K562 (cell line): ENCODE measurements around the gene TBC1D2.

ENCODE experiments used
- BRF2 ChIP-seq: IDR thresholded peaks from 3 replicates; pipeline ENCODE4 v1.6.1; 2011; ENCODE audit warnings: borderline replicate concordance, mild to moderate bottlenecking; ENCODE audit not compliant: insufficient read length, insufficient read depth
- CXXC5 ChIP-seq: fragments of 250-450 bp; sonication (Bioruptor Pico); IDR thresholded peaks from 2 replicates; pipeline ENCODE4 v1.8.0; 2022; ENCODE audit warnings: inconsistent platforms, mild to moderate bottlenecking, moderate library complexity
- E2F1 ChIP-seq: sonication (generic); formaldehyde crosslinking; IDR thresholded peaks from 2 replicates; pipeline ENCODE4 v1.8.1; 2023; ENCODE audit warnings: mild to moderate bottlenecking, missing genetic modification reagents, moderate library complexity
- ERF ChIP-seq: fragments of 450-650 bp; formaldehyde crosslinking; IDR thresholded peaks from 2 replicates; pipeline ENCODE4 v1.4.0; 2020; ENCODE audit warnings: mild to moderate bottlenecking, mixed read lengths
- POLR2A ChIP-seq: fragments of 450-650 bp; conservative IDR thresholded peaks from 2 replicates; pipeline ENCODE4 v1.6.1; 2016
- SMARCC2 ChIP-seq: fragments of 450-650 bp; IDR thresholded peaks from 2 replicates; pipeline ENCODE4 v1.6.1; 2017; ENCODE audit warnings: antibody characterized with exemption, moderate library complexity, mild to moderate bottlenecking, low read depth
- ZNF212 ChIP-seq: fragments of 450-650 bp; formaldehyde crosslinking; IDR thresholded peaks from 2 replicates; pipeline ENCODE4 v1.4.0; 2020; ENCODE audit warnings: mild to moderate bottlenecking
- TF ChIP-seq, protein P1 (sequence below): sonication (generic); formaldehyde crosslinking; IDR thresholded peaks from 2 replicates; pipeline ENCODE4 v1.8.0; 2023; ENCODE audit warnings: mild to moderate bottlenecking, missing genetic modification reagents

GRCh38 chr9:98172604-98173003 is 82.8 kb downstream of the TBC1D2 start:
- no peak for TF ChIP-seq BRF2
- no peak for TF ChIP-seq SMARCC2
- no peak for TF ChIP-seq POLR2A
- TF ChIP-seq, protein P1, sequence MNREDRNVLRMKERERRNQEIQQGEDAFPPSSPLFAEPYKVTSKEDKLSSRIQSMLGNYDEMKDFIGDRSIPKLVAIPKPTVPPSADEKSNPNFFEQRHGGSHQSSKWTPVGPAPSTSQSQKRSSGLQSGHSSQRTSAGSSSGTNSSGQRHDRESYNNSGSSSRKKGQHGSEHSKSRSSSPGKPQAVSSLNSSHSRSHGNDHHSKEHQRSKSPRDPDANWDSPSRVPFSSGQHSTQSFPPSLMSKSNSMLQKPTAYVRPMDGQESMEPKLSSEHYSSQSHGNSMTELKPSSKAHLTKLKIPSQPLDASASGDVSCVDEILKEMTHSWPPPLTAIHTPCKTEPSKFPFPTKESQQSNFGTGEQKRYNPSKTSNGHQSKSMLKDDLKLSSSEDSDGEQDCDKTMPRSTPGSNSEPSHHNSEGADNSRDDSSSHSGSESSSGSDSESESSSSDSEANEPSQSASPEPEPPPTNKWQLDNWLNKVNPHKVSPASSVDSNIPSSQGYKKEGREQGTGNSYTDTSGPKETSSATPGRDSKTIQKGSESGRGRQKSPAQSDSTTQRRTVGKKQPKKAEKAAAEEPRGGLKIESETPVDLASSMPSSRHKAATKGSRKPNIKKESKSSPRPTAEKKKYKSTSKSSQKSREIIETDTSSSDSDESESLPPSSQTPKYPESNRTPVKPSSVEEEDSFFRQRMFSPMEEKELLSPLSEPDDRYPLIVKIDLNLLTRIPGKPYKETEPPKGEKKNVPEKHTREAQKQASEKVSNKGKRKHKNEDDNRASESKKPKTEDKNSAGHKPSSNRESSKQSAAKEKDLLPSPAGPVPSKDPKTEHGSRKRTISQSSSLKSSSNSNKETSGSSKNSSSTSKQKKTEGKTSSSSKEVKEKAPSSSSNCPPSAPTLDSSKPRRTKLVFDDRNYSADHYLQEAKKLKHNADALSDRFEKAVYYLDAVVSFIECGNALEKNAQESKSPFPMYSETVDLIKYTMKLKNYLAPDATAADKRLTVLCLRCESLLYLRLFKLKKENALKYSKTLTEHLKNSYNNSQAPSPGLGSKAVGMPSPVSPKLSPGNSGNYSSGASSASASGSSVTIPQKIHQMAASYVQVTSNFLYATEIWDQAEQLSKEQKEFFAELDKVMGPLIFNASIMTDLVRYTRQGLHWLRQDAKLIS (CRISPR knock-in tag): no peak
- TF ChIP-seq ERF: no peak
- TF ChIP-seq E2F1 (CRISPR knock-in tag): no peak
- no peak for TF ChIP-seq ZNF212 (CRISPR knock-in tag)
- TF ChIP-seq CXXC5 (CRISPR knock-in tag): no peak
